ENCODE results near the gene TAF5L.

The TAF5L gene

GRCh38 chr1:229650045-229650444, 24.1 kb upstream of the TAF5L start:
- Mint-ChIP-seq H3K36me3 (ENCODE audit: low read depth) (peaks cover 49% of the 10 kb centered on the region), H3K27me3 (ENCODE audit: low read depth, poor library complexity) (no peaks in the 10 kb centered on the region), H3K9me3 (no peaks in the 10 kb centered on the region), H3K4me1 (peaks cover 7% of the 10 kb centered on the region), H3K4me3 (no peak overlapping the region), H3K27ac (no peak overlapping the region)
- DNase-seq: no peak
- TF ChIP-seq CTCF (IDR thresholded peaks at IDR 0.05): no peak

GRCh38 chr1:229648406-229648805, 22.5 kb upstream of the TAF5L start:
- DNase-seq: no peak
- peaks cover 8% of the 10 kb centered on the region for H3K4me1 Mint-ChIP-seq
- TF ChIP-seq CTCF (IDR thresholded peaks at IDR 0.05): no peak
- H3K4me3 Mint-ChIP-seq: no peak overlapping the region
- H3K36me3 Mint-ChIP-seq (ENCODE audit: low read depth): peaks cover 50% of the 10 kb centered on the region
- no peak overlapping the region for H3K27ac Mint-ChIP-seq
- H3K27me3 Mint-ChIP-seq (ENCODE audit: low read depth, poor library complexity): no peaks in the 10 kb centered on the region
- H3K9me3 Mint-ChIP-seq: no peaks in the 10 kb centered on the region

GRCh38 chr1:229645324-229645993, 19.5 kb upstream of the TAF5L start:
- no peak for DNase-seq
- Mint-ChIP-seq H3K27ac (peak overlapping the region; percentile 88), H3K9me3 (no peaks in the 10 kb centered on the region), H3K27me3 (ENCODE audit: low read depth, poor library complexity) (no peaks in the 10 kb centered on the region), H3K36me3 (ENCODE audit: low read depth) (peaks cover 44% of the 10 kb centered on the region), H3K4me3 (no peak overlapping the region), H3K4me1 (peaks cover 8% of the 10 kb centered on the region)
- no peak for TF ChIP-seq CTCF (IDR thresholded peaks at IDR 0.05)

- Mint-ChIP-seq H3K27me3 (ENCODE audit: low read depth, poor library complexity) (no peaks in the 10 kb centered on the region), H3K4me3 (no peak overlapping the region), H3K9me3 (no peaks in the 10 kb centered on the region), H3K4me1 (peaks cover 8% of the 10 kb centered on the region), H3K36me3 (ENCODE audit: low read depth) (peaks cover 49% of the 10 kb centered on the region), H3K27ac (peak overlapping the region; percentile 92)
- no peak for TF ChIP-seq CTCF (IDR thresholded peaks at IDR 0.05)
- DNase-seq: no peak
Observed at GRCh38 chr1:229643996-229644745, 18.2 kb upstream of the TAF5L start.

GRCh38 chr1:229642970-229643369, 17.0 kb upstream of the TAF5L start:
- no peak for DNase-seq
- Mint-ChIP-seq H3K36me3 (ENCODE audit: low read depth) (peaks cover 54% of the 10 kb centered on the region), H3K9me3 (no peaks in the 10 kb centered on the region), H3K4me3 (no peak overlapping the region), H3K4me1 (peaks cover 8% of the 10 kb centered on the region), H3K27ac (no peak overlapping the region), H3K27me3 (ENCODE audit: low read depth, poor library complexity) (no peaks in the 10 kb centered on the region)
- no peak for TF ChIP-seq CTCF (IDR thresholded peaks at IDR 0.05)
